ENCODE measurements around the gene ADCK2. TPM values are rescaled to one million over a fixed set of nuclear protein-coding genes. Genes with fewer than 3 reads are reported as not detected.
"Not testable (repeated sequence)": the region's sequence is repeated elsewhere in the genome, so short reads cannot be mapped to it uniquely, and the experiment has no call there.

Gene ADCK2
- total and polyA plus RNA-seq, 2 donors = 15.6 to 17.2 TPM

- DNase-seq (ENCODE audit: extremely low spot score) = no peak
- peak overlapping the region; percentile 39 for H3K27ac ChIP-seq (ENCODE audit: low read depth)
Observed at GRCh38 chr7:140655511-140656408, 17.0 kb upstream of the ADCK2 start.

GRCh38 chr7:140656548-140657515, 15.9 kb upstream of the ADCK2 start:
- peak overlapping the region; percentile 14 for H3K27ac ChIP-seq (ENCODE audit: low read depth)
- H3K36me3 ChIP-seq (ENCODE audit: insufficient read depth) = no peaks in the 10 kb centered on the region
- no peak for DNase-seq (ENCODE audit: extremely low spot score)
- no peak overlapping the region for H3K4me3 ChIP-seq (ENCODE audit: low read depth, low read length)
- H3K4me1 ChIP-seq (ENCODE audit: insufficient read depth) = no peaks in the 10 kb centered on the region
- 58% methylated on average over 11 of the region's 11 CpGs for WGBS

More at GRCh38 chr7:140655511-140656408, 17.0 kb upstream of the ADCK2 start:
- Histone ChIP-seq H3K36me3 (ENCODE audit: insufficient read depth) (no peaks in the 10 kb centered on the region), H3K4me1 (ENCODE audit: insufficient read depth) (no peaks in the 10 kb centered on the region), H3K4me3 (ENCODE audit: low read depth, low read length) (no peak overlapping the region)
- WGBS = 90% methylated on average over 16 of the region's 16 CpGs

GRCh38 chr7:140657891-140658290, 14.9 kb upstream of the ADCK2 start:
- no peaks in the 10 kb centered on the region for H3K4me1 ChIP-seq (ENCODE audit: insufficient read depth)
- no peak for DNase-seq (ENCODE audit: extremely low spot score)
- H3K36me3 ChIP-seq (ENCODE audit: insufficient read depth) = no peaks in the 10 kb centered on the region
- no peak overlapping the region for H3K27ac ChIP-seq (ENCODE audit: low read depth)
- H3K4me3 ChIP-seq (ENCODE audit: low read depth, low read length) = no peak overlapping the region
- 89% methylated on average over 9 of the region's 9 CpGs for WGBS

DNA sequence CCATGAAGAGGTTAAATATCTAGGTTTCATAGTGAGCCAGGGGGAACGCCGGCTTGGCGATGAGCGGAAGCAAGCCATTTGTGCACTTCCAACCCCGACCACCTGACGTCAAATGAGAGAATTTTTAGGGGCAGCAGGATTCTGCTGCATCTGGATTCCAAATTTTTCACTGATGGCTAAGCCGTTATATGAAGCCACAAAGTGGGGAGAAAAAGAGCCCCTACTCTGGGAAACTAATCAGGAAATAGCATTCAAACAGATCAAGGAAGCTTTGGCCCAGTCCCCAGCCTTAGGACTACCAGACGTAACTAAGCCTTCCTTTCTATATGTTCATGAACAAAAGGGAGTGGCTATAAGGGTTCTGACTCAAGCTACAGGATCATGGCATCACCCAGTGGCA, 12.9 kb upstream of the ADCK2 start:
- no peak for DNase-seq (ENCODE audit: extremely low spot score)
- no peak overlapping the region for H3K27ac ChIP-seq (ENCODE audit: low read depth)
- 45% methylated on average over 8 of the region's 8 CpGs for WGBS

GRCh38 chr7:140661124-140661523, 11.6 kb upstream of the ADCK2 start:
- no peak overlapping the region for H3K27ac ChIP-seq (ENCODE audit: low read depth)
- H3K4me1 ChIP-seq (ENCODE audit: insufficient read depth) = no peaks in the 10 kb centered on the region
- H3K4me3 ChIP-seq (ENCODE audit: low read depth, low read length) = no peak overlapping the region
- no peak for DNase-seq (ENCODE audit: extremely low spot score)
- WGBS = 35% methylated on average over 2 of the region's 2 CpGs
- H3K36me3 ChIP-seq (ENCODE audit: insufficient read depth) = no peaks in the 10 kb centered on the region

More for the DNA sequence above, 12.9 kb upstream of the ADCK2 start:
- H3K36me3 ChIP-seq (ENCODE audit: insufficient read depth) = no peaks in the 10 kb centered on the region
- no peak overlapping the region for H3K4me3 ChIP-seq (ENCODE audit: low read depth, low read length)
- H3K4me1 ChIP-seq (ENCODE audit: insufficient read depth) = no peaks in the 10 kb centered on the region

GRCh38 chr7:140662938-140663337, 9.8 kb upstream of the ADCK2 start:
- not testable (repeated sequence) for H3K4me3 ChIP-seq (ENCODE audit: low read depth, low read length); H3K4me1 ChIP-seq (ENCODE audit: insufficient read depth); H3K27ac ChIP-seq (ENCODE audit: low read depth); DNase-seq (ENCODE audit: extremely low spot score); H3K36me3 ChIP-seq (ENCODE audit: insufficient read depth)
- 93% methylated on average over 1 of the region's 2 CpGs for WGBS

DNA sequence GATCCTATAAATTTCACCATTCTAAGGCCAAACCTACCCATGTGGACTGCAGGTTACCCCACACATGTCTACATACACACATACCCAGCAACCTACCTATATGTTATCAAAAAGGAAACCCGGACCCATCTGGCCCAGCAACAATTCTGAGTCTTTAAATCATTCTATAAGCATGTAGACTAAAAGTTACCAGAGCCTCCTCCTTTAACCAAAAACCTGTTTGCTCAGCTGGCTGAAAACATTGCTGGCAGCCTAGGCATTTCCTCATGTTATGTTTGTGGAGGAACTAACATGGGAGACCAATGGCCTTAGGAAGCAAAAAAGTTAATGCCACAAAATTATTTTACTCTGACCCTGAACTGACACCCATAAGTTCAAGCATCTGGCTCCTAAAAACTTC, 5.3 kb upstream of the ADCK2 start:
- no peak overlapping the region for H3K4me3 ChIP-seq (ENCODE audit: low read depth, low read length)
- 69% methylated on average over 1 of the region's 1 CpG for WGBS
- H3K36me3 ChIP-seq (ENCODE audit: insufficient read depth) = no peaks in the 10 kb centered on the region
- H3K27ac ChIP-seq (ENCODE audit: low read depth) = no peak overlapping the region
- H3K4me1 ChIP-seq (ENCODE audit: insufficient read depth) = no peaks in the 10 kb centered on the region
- DNase-seq (ENCODE audit: extremely low spot score) = no peak

DNA sequence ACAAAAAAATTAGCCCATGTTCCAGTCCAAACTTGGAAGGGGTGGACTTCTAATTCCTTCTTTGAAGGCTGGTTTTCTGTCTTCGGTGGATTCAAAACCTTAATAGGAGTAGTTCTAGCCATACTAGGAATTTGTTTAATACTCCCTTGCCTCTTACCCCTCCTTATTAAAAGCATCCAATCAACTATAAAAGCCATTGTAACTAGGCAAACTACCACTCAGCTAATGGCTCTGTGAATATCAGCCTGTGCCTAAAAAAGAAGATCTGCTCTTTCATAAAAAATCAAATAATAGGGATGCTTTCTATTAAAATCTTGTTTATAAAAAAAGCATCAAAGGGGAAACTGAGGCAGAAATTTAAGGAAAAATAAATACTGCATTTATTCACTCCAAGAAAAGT, 4.1 kb upstream of the ADCK2 start:
- no peak overlapping the region for H3K4me3 ChIP-seq (ENCODE audit: low read depth, low read length)
- H3K27ac ChIP-seq (ENCODE audit: low read depth) = no peak overlapping the region
- no peak for DNase-seq (ENCODE audit: extremely low spot score)
- no peaks in the 10 kb centered on the region for H3K4me1 ChIP-seq (ENCODE audit: insufficient read depth)
- no peaks in the 10 kb centered on the region for H3K36me3 ChIP-seq (ENCODE audit: insufficient read depth)
- 64% methylated on average over 1 of the region's 1 CpG for WGBS

DNA sequence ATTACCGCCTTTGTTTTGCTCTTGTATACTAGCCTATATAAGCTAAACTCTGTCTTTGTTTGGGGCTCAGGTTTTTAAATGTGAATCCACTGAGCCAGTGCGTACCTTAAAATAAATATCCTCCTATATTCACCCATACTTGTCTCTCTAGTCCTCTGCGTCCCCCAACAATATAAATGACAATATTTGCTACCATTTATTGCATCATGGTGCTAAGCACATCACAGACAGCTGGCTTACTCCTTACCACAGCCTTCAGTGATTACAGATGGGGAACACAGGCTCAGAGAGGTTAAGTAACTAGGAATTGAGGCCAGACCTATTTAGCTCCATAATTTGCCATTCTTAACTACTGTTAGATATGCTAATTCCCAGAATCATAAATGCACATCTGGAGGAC, 3.4 kb upstream of the ADCK2 start:
- H3K4me1 ChIP-seq (ENCODE audit: insufficient read depth) = no peaks in the 10 kb centered on the region
- no peak overlapping the region for H3K27ac ChIP-seq (ENCODE audit: low read depth)
- 90% methylated on average over 3 of the region's 3 CpGs for WGBS
- H3K4me3 ChIP-seq (ENCODE audit: low read depth, low read length) = no peak overlapping the region
- H3K36me3 ChIP-seq (ENCODE audit: insufficient read depth) = no peaks in the 10 kb centered on the region
- no peak for DNase-seq (ENCODE audit: extremely low spot score)

DNA sequence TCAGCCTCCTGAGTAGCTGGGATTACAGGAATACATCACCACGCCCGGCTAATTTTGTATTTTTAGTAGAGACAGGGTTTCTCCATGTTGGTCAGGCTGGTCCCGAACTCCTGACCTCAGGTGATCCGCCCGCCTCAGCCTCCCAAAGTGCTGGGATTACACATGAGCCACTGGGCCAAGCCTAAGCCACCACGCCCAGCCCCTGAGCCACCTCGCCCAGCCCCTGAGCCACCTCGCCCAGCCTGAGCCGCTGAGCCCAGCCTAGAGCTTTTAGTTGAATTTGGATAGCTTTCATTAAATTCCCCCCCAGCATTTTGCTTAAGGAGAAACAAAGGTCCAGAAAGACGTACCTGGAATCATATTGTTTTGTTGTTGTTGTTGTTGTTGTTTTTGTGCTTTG, 2.9 kb upstream of the ADCK2 start:
- H3K27ac ChIP-seq (ENCODE audit: low read depth); H3K4me3 ChIP-seq (ENCODE audit: low read depth, low read length); DNase-seq (ENCODE audit: extremely low spot score); H3K4me1 ChIP-seq (ENCODE audit: insufficient read depth); H3K36me3 ChIP-seq (ENCODE audit: insufficient read depth): not testable (repeated sequence)
- 88% methylated on average over 10 of the region's 10 CpGs for WGBS

DNA sequence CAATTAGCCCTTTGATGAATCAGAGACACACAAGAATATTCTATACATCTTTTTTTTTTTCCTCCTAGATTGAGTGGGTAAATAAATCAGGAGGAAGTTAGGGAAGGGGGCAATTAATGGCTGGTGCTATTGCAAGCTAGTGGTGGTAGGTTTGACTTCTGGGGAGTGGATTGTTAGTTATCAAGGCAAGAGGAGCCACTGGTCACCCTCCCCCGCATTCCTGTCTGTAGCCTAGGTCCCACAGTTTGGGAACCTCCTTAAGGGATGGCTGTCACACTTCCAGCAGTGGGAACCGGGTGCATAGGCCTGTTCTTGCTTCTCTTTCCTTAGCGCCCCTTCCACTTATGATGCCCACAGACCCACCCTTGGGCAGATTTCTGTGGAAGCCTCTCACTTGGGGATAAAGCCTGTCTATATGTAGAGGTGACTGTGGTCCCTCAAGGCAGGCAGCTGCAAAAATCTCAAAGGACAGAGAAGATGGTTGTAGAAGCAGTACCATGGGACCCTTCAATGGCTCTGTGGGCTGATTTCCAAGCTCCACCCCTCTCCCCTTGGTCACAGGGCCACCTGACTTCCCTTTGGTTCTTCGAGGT, 2.3 kb upstream of the ADCK2 start:
- H3K4me3 ChIP-seq (ENCODE audit: low read depth, low read length) = no peak overlapping the region
- no peaks in the 10 kb centered on the region for H3K36me3 ChIP-seq (ENCODE audit: insufficient read depth)
- H3K4me1 ChIP-seq (ENCODE audit: insufficient read depth) = no peaks in the 10 kb centered on the region
- H3K27ac ChIP-seq (ENCODE audit: low read depth) = no peak overlapping the region
- 75% methylated on average over 4 of the region's 4 CpGs for WGBS
- no peak for DNase-seq (ENCODE audit: extremely low spot score)

DNA sequence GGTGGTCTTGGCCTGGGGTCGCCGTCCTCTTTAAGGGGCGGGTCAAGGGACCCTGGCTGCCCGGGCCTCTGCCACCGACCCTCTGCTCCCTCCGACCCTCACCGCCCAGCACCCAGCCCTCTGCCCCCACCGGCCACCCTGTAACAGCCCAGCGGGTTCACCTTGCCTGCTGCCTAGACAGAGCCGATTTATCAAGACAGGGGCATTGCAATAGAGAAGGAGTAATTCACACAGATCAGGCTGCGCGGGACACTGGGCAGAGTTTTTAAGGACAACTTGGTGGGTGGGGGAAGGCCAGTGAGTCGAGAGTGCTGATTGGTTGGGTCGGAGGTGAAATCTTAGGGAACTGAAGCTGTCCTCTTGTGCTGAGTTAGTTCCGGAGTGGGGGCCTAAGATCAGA, 779 bp upstream of the ADCK2 start:
- DNase-seq (ENCODE audit: extremely low spot score) = no peak
- Histone ChIP-seq H3K4me1 (ENCODE audit: insufficient read depth) (no peaks in the 10 kb centered on the region), H3K36me3 (ENCODE audit: insufficient read depth) (no peaks in the 10 kb centered on the region), H3K4me3 (ENCODE audit: low read depth, low read length) (no peak overlapping the region), H3K27ac (ENCODE audit: low read depth) (no peak overlapping the region)
- WGBS = 69% methylated on average over 15 of the region's 15 CpGs

DNA sequence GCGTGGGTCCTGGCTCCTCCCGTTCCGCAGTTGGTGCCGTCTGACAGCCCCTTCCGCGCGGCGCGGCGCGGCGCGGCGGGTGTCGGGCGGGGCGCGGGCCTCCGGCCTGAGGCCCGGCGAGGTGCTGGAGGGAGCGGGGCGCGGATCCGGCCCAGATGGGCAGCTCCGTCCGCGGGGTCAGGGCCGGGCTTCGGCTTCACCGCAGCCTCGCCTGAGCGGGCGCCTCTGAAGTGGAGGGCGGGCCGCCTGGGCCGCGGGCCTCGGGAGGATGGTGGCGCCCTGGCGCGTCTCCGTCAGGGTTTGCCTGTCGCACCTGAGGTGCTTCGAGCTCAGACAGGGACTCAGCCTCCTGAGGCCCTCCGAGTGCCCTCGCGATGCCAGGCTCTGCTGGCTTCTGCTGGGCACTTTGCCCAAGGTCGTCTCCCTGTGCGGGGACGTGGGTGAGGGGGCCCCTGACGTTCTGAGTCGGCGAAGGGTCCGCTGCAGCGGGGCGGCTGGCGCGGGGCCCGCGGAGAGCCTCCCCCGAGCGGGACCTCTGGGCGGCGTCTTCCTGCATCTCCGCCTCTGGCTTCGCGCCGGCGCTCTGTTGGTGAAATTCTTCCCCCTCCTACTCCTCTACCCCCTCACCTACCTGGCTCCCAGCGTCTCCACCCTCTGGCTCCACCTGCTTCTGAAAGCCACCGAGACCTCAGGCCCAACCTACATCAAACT, 473 bp downstream of the ADCK2 start:
- Histone ChIP-seq H3K36me3 (ENCODE audit: insufficient read depth) (no peaks in the 10 kb centered on the region), H3K4me3 (ENCODE audit: low read depth, low read length) (peak overlapping the region; percentile 97), H3K4me1 (ENCODE audit: insufficient read depth) (no peaks in the 10 kb centered on the region), H3K27ac (ENCODE audit: low read depth) (peak overlapping the region; percentile 88)
- no peak for DNase-seq (ENCODE audit: extremely low spot score)
- WGBS = under 1% methylated on average over 72 of the region's 72 CpGs

Measured in urinary bladder (tissue), 4 donors.